GM12872 (cell line): ENCODE data around the gene FNTB.

Experiments
- CTCF ChIP-seq: IDR thresholded peaks from 3 replicates; pipeline ENCODE4 v1.5.1; 2011; ENCODE audit warnings: low read depth, mild to moderate bottlenecking, low read length, moderate library complexity; ENCODE audit not compliant: insufficient read depth

Gene FNTB

GRCh38 chr14:65080960-65081747 is 94.5 kb downstream of the FNTB start:
- TF ChIP-seq CTCF: no peak

- no peak for TF ChIP-seq CTCF
Observed at GRCh38 chr14:65082930-65083329, 96.2 kb downstream of the FNTB start.

GRCh38 chr14:65084554-65085505 is 98.1 kb downstream of the FNTB start:
- no peak for TF ChIP-seq CTCF

- TF ChIP-seq CTCF: no peak
Observed at GRCh38 chr14:65092349-65092748, 105.7 kb downstream of the FNTB start.

- no peak for TF ChIP-seq CTCF
Observed at GRCh38 chr14:65095633-65096205, 109.0 kb downstream of the FNTB start.

GRCh38 chr14:65096323-65097089 is 109.8 kb downstream of the FNTB start:
- no peak for TF ChIP-seq CTCF
